Hepatocyte (in vitro differentiated cells): ENCODE results near the gene ABHD13.

Source experiments
- EZH2phosphoT487 ChIP-seq: fragments of 200-600 bp; sonication (generic); IDR thresholded peaks from one replicate; pipeline ENCODE4 v1.6.1; 2018; ENCODE audit warnings: antibody characterized with exemption, mild to moderate bottlenecking, low read depth, moderate library complexity; ENCODE audit not compliant: unreplicated experiment, severe bottlenecking
- TF ChIP-seq, protein P1 (sequence below): fragments of 200-600 bp; sonication (generic); IDR thresholded peaks from 2 replicates; pipeline ENCODE4 v1.5.1; 2016; ENCODE audit warnings: antibody characterized with exemption, mild to moderate bottlenecking; ENCODE audit not compliant: poor library complexity

DNA sequence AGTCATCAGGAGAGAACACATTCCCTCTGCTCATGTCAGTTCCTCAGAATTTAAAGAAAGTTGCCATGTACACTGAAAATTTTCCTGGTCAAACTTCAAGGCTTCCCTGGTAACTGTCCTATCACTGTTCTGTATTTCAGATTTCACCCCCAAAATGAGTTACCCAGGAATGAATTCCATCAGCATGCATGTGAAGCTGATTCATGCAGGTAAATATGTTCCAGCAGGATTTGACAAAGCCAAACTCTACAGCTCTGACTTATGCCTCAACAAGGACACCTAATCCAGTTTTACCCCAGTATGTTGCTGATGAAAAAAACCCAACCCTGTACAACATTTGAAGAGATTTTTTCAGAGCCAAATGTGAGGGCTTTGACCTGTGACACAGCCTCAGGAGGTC is 24.4 kb upstream of the ABHD13 start:
- TF ChIP-seq, protein P1, sequence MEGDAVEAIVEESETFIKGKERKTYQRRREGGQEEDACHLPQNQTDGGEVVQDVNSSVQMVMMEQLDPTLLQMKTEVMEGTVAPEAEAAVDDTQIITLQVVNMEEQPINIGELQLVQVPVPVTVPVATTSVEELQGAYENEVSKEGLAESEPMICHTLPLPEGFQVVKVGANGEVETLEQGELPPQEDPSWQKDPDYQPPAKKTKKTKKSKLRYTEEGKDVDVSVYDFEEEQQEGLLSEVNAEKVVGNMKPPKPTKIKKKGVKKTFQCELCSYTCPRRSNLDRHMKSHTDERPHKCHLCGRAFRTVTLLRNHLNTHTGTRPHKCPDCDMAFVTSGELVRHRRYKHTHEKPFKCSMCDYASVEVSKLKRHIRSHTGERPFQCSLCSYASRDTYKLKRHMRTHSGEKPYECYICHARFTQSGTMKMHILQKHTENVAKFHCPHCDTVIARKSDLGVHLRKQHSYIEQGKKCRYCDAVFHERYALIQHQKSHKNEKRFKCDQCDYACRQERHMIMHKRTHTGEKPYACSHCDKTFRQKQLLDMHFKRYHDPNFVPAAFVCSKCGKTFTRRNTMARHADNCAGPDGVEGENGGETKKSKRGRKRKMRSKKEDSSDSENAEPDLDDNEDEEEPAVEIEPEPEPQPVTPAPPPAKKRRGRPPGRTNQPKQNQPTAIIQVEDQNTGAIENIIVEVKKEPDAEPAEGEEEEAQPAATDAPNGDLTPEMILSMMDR = no peak
- no peak for TF ChIP-seq EZH2phosphoT487
